ENCODE results near the gene SRGAP3.

The SRGAP3 gene

DNA sequence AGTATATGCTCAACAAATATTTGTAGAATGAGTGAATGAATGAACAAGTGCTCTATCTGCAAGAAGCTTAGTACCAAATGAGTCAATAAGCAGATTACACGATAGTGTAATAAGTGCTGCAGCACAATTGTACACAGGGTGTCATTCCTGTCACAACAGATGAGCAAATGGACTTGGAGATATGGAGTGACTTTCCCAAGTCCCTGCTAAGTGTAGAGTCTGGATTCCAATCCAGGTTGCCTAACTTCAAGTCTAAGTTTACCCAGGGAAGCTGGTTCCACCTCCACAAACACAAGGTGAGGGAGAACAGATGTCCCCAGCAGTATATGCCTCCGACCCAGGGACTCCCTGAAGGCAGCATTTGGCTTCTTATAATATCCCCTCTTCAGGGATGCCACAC, 208.4 kb downstream of the SRGAP3 start:
- no peak for DNase-seq

DNA sequence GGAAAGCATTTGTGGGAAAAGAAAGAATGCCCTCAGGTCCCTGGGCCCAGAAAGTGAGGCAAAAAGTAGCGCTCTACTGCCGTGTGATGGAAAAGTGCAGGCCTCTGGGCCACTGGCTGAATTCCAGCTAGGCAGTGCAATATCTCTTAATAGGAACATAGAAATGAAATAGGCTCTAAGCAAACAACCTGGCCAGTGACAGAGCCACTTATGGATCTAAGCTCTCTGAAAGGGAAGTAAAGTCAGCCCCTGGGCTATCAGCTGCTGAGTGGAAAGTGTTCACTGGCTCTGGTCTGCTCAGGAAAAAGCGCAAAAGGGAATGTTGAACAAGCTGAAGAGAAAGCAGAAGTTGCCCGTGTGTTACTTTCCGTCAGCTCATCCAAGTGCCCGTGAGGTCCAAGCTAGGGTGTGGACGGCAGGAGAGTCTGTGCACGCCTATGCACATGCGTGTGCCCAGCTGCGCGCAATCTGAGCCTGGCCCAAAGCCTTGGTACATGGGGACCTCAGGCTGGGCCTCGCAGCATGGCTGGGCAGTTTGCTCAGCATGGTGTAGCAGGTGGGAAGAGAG, 212.2 kb downstream of the SRGAP3 start:
- DNase-seq = no peak

DNA sequence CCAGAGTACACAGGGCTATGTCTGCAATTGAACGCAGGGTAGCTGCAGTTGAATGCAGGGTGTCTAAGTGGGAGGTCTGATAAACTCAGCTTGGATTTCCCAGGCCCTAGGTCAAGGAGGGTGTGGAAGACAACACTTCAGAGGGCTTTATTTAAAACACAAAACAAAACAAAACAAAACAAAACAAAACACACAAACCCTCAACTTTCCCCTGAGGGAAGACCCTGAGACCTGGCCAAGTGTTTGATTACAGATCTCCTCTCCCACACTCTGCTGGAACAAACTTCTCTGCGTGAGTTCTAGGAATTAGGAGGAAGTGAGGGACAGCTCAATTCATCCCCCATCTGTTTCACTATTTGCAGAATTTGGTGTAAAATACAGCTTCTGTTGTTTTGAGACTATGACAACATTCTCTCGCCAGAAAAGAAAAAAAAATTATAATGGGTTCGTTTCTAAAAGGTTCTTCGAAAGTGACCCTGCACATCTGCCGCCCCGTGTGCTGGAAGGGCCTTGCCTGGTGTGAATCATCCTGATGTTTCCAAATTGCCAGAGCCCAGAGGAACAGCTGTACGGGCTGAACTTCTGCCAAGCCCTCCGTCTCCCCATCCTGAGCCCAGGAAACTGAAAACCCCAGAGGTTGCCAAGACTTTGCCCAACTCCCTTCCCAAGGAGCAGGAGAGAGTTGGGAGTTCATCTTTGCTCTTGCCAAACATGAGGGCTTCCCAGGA, 212.9 kb downstream of the SRGAP3 start:
- DNase-seq = no peak

DNA sequence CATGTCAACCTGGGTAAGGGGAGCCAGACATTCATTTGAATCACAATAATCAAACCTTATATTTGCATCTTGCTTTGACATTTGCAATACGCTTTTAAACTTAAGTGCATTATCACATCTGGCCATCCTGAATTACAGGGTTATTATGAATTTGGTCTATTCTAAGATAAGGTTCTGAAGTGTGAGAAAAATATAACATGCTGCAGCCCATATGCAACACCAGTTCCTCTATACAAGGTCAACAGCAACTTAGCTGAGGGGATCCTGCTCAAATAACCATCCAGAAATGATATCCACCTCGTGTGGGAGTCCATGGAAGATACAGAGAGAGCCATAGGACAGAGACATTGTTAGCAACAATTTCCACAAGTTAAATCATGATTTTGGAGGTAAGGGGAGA, 213.5 kb downstream of the SRGAP3 start:
- DNase-seq = no peak

DNA sequence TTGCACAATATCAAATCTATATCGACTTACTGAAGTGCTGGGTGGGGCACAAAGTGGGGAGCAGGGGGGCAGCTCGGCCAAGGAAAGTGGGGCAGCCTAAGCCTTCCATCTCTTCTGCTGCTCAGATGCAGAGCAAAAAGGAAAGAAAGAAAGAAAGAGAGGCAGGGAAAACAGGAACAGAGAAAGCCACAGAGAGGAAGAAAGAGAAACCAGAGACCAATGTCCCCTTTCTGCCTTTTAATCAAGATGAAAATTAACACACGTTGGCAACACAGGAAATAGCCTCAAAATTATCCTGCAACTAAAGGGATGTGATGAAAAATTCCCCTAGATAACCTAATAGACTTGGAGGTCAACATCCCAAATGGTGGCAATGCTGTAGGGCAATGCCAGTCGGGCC, 214.0 kb downstream of the SRGAP3 start:
- DNase-seq = no peak

DNA sequence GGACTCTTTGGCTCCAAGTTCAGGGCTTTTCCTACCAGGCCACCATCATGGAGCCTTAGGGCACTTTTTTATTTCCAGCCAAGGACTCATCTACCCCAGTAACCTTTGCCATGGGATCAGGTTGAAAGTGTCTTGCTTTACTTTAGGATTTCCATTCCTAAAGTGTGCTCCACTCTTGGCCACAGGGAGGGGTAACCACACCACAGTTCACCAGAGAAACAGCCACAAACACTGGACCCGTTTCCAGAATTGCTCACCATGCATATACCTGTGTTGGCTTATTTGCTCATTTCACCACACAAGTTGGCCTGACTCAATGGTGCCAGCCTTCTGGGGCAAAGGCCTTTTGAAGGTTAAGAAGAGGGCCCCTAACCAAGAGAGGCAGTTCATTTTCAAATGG, 215.6 kb downstream of the SRGAP3 start:
- no peak for DNase-seq

DNA sequence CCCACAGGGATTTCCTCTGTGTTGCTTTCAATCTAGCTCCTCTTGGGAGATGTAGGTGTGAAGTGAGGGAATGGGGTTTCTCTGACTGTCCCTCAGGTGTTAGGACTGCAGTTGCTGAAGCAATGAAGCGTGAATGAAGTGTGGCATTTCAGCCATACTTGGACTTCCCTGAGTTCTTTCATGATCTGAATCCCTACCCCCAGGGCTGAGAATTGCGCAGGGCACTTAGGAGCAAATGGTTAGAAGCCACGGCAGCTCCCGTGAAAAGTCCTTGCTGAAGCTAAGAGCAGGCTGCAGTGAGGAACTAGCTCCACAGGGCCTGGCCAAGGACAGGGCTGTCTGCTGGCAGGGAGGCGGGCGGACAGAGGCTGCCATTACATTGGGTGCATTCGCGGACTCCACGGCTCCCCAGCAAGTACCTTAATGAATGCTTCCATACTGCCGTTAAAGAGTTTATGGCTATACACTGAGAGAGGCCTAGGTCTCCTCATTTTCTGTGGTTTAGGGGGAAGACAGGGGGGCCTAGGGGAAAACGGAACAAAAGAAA, 217.1 kb downstream of the SRGAP3 start:
- DNase-seq = no peak

DNA sequence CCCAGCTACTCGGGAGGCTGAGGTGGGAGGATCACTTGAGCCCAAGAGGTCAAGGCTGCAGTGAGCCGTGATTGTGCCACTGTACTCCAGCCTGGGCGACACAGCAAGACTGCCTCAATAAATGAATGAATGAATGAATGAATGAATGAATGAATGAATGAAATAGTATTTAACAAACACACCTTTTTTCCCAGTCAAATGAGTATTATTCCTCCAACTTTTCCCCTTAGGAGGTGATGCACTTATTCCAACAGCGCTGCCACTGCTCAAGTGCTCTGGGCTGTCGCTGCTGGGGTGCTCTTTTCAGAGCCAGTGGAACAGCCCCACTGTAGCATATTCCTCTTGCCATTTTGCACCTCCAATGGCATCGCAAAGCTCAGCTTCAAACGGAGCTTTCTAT, 219.4 kb downstream of the SRGAP3 start:
- DNase-seq = no peak

DNA sequence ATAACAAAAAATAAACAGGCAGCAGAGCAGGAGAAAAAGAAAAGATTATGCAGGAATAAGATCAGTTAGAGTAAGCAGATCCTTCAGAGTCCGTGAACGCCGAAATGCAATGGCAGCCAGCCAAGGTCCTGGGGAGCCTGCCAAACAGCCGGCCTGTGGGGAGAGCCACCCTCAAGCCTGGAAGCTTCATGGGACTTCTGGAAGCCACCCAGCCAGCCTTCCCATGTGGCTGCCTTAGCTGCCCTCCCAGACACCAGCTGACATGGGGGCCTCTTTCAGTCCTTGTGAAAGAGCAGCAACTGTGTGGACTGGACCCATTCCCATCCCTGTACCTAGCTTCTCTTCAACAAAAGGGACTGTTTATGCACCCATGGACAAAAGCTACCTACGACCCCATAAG, 221.3 kb downstream of the SRGAP3 start:
- DNase-seq = no peak

DNA sequence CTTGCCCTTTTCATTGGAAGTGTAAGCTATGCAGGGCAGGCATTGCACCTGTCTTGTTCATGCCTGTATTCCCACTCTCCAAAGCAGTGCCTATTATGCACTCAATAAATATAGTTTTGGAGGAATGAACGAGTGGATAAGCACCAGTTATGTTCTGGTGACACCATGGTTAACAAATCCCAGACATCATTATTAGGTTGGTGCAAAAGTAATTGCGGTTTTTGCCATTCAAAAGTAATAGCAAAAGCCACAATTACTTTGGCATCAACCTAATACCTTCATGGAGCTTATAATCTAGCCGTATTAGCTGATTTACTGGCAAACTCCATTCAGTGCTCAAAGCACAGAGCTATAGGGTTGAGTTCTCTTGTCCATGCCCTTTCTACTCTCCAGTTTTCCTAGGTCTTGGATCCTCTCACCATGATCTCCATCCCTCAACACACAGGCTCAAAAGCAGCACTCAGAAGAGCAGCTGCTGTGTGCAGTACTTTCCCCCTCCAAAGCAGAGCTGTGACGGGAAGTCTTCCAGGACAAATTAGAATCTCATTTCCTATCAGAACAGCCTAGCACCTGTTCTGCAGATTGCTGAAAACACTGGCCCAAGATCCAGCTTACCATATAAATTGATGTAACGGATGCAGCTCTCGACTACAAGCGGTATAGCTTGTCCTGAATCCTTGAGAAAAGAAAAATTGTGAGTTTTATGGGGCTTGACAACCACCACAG, 223.0 kb downstream of the SRGAP3 start:
- no peak for DNase-seq

DNA sequence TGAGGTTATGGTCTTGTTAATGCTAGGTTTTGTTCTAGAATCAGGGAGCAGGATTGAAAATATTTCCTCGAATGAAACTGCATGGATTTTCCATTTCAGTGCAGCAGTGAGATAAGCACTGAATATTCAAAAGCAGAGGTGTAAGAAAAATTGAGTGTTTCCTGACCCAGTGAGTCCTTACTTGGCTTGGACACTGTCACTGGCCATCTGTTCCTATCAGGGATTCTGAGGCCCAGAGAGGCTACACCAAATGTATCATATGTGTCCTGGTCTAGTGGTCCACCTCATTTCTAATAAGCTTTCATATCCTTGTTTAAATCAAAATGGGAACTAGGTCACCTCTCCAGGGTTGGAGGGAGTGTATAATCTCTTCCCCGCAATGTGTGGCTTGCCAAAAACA, 225.1 kb downstream of the SRGAP3 start:
- no peak for DNase-seq

DNA sequence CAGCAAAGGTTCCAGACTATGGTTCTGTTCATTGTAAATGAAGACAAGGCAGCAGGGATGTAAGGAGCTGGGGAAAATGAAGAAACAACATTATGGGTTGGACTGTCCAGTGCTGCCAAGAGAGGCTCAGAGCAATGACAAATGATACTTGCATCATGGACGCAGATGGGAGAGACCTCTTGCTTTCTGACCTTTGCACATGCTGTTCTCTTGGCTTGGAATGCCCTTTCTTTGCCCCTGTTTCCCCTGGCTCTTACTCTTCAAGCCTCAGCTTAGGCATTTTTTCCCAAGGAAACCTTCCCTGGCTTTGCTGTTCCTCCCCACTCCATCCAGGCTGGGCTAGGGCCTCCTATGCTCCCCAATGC, 226.2 kb downstream of the SRGAP3 start:
- no peak for DNase-seq

DNA sequence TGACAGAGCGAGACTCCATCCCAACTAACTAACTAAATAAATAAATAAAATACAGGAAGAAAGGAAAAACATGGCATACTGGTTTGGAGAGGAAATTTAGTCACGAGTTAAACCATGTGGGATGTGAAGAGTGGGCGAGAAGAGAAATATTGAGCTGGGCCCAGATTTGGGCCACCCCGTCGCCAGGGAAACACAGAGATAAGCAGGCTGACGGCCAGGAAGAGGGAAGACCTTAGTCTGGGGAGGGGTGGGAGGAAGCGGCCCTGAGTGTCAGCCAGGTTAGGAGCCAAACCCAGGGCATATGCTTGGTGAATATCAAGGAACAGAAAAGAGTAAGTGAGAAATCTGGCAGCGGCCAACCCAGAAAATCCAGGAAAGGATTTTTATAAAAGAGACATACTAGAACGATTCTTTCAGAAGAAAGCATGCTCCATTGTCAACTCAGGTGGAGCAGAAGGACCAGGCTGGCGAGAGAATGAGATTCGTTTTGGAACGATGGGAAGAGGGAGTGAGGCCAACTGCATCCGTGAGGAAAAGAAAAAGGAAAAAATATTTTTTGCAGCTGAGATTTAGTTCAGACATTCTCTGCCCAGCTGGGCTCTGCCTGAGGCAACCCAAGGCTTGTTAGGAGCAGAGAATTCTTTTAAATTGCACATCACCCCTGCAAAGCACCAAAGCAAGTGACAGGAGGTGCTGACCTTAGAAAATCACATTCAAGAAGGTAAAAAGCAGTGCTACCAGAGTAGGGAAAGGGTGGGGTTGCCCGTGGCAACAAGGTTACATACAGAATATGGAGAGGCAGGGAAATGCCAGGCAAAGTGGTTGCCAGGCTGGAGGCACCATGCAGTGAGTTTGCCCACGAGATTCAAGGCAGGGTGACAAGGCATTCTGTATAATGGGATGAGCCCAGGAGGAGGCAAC, 226.9 kb downstream of the SRGAP3 start:
- DNase-seq = no peak

DNA sequence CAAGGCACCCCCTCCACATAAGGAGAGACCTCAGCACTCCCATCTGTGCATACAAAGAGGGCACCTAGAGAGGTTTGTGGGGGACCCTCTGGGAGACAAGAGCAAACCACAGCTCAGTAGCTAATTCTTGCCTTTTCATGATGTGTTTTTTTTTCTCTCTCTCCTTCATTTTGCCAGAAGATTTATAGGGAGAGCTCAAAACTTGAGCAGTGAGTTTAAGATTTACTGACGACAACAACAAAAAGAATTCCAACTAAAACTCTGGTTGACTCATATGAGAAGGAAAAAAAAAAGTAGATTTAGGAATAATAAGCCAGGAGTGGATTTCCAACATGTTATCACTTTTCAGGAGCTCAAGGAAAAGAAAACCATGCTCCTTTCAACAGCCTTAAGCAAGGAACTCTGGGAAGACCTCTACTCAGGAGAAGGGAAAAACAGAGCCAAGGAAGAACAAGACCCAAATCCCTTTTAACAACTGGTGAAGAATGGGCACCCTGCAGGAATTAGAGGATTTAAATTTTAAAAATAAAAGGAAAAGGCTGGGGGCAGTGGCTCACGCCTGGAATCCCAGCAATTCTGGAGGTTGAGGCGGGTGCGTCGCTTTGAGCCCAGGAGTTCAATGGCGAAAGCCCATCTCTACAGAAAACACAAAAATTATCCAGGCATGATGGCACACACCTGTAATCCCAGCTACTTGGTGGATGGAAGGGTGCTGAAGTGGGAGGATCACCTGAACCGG, 228.0 kb downstream of the SRGAP3 start:
- no peak for DNase-seq

DNA sequence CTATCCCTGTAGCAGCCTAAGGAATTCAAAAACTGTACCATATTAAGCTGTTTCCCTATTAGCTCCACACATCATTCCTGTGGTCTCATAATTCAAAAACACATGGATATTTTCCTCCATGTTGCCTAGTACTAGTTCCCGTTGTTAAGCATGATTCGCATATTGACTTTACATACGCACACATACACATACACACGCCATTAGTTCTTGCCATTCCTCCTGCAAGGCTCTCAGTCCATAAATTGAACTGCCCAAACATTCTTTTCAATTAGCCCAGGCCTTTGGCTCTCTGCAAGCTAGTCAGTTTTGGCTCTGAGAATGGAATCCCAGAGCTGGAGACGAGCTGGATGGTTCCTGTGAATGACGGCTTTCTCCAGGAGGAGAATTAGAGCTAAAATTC, 229.0 kb downstream of the SRGAP3 start:
- no peak for DNase-seq

DNA sequence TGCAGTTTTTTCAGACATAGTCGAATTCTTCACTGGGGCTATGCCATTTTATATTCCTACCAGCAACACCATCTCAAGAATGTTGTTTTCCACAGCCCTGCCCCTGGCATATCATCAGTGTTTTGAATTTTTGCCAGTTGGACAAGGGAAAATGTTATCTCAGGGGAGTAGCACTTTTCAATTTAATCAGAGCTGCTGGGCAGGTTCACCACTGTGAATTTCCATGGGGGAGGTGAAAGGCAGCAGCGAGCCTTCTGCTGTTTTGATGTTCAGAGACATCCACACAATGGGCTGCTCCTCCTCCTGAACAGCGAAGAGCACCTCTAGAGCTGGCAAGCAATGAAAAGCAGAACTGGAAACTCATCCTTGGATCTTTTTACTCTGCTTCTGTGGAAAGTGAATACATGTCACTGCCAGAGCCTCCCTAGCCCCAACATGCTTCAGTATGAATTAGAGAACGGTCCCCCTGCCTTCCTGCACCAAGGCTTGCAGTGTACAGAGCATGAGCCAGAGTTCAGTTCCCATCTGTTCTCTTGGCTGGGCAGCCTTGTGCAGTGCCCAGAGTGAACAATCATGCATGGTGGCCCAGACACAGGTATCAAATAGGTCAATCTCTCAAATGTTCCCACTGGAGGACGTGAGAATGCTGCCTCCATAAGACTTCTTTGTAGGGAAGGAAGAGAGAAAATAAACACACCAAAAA, 230.0 kb downstream of the SRGAP3 start:
- DNase-seq = no peak

DNA sequence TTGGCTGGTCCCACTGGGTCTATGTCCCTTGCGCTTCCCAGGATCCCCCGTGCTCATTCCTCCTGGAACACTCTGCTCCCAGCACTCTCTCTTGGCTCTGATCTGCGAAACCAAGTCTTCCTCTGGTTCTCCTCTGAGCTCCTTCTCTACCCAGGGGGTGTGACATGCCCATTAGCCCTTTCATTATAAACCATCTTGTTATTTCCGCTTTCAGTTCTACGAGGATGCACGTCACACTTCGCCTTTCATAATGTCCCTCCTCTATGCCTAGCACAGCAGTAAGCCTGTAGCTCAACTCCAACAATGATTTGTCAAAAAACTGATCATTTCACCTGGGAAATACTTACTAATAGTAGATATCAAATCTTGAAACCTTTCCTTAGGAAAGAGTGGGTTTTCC, 234.2 kb downstream of the SRGAP3 start:
- DNase-seq = no peak

DNA sequence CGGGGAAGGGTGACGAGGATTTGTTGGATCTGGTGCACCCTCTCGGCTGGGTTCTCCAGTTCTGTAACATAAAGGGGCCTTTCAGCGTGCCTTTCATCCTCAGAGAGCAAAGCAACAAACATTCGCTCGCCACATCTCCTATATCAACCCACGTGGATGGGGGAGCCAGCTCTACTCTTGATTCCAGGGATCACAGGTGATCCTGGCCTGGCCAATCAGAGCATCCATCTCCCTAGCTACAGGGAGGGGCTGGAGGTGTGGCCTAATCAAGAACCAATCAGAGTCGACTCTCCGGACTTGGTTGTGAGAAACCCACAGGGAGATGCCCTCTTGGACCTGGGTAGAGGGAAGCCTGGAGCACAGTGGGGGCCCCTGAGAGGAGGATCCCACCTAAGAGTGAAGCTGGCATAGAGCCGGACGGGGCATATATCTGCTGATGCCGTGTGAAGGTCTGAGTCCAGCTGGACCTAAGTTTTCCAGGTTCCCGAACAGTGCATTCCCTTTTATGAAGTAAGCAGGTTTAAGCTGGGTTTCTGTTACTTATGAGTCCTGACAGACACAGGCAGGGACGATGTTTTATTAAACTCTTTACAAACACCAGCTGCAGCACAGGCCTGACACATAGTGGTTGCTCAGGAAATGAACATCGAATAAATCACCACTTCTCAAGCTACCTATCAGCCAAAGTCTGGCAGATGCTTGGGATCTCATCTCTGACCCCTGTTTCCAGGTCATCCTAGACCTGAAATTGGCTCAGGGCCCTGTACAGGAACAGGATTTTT, 235.5 kb downstream of the SRGAP3 start:
- DNase-seq = no peak

DNA sequence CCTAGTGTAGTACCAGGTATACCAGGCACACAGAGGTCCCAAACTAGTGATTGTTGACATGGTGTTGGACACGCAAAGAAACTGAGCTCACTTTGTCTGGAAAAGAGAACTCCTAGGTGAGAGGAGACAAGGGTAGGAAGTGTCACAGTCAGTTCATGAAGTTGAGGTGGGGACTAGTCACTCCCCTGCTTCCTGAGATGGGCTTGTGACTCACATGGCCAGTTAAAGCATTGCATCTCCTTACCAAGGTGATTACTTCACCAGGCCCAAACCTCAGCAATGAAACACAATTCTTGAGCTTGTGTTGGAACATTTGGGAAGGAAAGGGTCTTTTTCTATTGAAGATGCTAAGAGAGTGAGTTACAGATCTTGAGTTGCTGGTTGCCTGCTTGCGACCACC, 236.9 kb downstream of the SRGAP3 start:
- no peak for DNase-seq

DNA sequence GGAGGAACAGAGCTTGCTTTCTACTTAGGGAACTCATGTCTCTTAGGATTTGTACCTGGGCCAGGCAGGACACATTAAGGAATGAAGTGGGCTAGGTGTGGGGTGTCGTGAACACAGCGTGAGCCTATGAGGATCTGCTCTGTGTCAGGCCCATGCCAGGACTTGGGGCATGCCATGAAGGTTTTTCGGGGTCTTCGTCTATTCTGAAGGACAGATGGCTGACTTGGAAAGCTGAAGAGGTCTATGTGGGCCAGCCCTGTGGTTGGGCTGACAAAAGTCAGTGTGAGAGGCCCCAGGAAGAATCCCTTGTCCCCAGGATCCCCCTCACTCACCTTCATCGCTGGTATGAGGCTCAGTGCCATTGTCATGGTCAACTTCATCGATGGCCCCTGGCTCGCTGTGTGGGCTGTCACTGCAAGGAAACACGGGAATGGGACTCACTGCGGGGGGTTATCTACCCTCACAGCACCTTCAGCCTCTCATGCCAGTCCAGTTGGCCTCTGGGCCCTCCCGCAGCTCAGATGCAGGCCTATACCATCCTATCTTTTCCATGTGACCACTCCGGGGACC, 239.4 kb downstream of the SRGAP3 start:
- no peak for DNase-seq

Data from activated CD4-positive, alpha-beta T cell treated with anti-CD3 and anti-CD28 coated beads, Interleukin-2, amount 50 U/mL, for 1 hour (primary cell).